ENCODE results near the gene HIGD2A.

- TF ChIP-seq GATA3 (IDR thresholded peaks at IDR 0.05; ENCODE audit: low read depth, low read length) (no peak), GATA2 (IDR thresholded peaks at IDR 0.05; ENCODE audit: low read depth, low read length) (no peak)
Observed at GRCh38 chr5:176413709-176414191, 25.2 kb downstream of the HIGD2A start.
